Duodenal mucosa (tissue), 2 donors: ENCODE data around the gene YAP1.

Experiments used
- H3K27ac ChIP-seq: one replicate; pipeline ENCODE4 v1.7.0; 2013; ENCODE audit warnings: low read depth, low read length
- H3K27me3 ChIP-seq, 2 donors: one replicate each; pipeline ENCODE4 v1.7.0; 2013; ENCODE audit warnings: low read length in 2 of 2, control low read depth in 1 of 2; ENCODE audit not compliant: insufficient read depth in 2 of 2, control insufficient read depth in 1 of 2
- H3K36me3 ChIP-seq, 2 donors: one replicate each; pipeline ENCODE4 v1.7.0; 2013; ENCODE audit warnings: low read length in 2 of 2, control low read depth in 1 of 2; ENCODE audit not compliant: insufficient read depth in 2 of 2, control insufficient read depth in 1 of 2
- H3K4me1 ChIP-seq, 2 donors: one replicate each; pipeline ENCODE4 v1.7.0; 2013; ENCODE audit warnings: low read length in 2 of 2, control low read depth in 1 of 2; ENCODE audit not compliant: insufficient read depth in 2 of 2, control insufficient read depth in 1 of 2
- H3K4me3 ChIP-seq, 2 donors: one replicate each; pipeline ENCODE4 v1.7.0; 2013; ENCODE audit warnings: low read length in 2 of 2, low read depth in 1 of 2
- H3K9ac ChIP-seq, 2 donors: one replicate each; pipeline ENCODE4 v1.7.0; 2013; ENCODE audit warnings: low read length in 2 of 2, low read depth in 1 of 2
- H3K9me3 ChIP-seq, 2 donors: one replicate each; pipeline ENCODE4 v1.7.0; 2013; ENCODE audit warnings: low read length in 2 of 2, control low read depth in 1 of 2; ENCODE audit not compliant: control insufficient read depth in 1 of 2

The YAP1 gene

GRCh38 chr11:102177974-102178631 is 67.9 kb downstream of the YAP1 start:
- H3K27ac ChIP-seq, result peak overlapping the region; percentile 22
- H3K4me3 ChIP-seq, result no peak overlapping the region
- H3K9me3 ChIP-seq, result no peaks in the 10 kb centered on the region
- H3K36me3 ChIP-seq, result peaks cover 4 to 9% of the 10 kb centered on the region in 2 donors
- H3K9ac ChIP-seq, result no peak overlapping the region
- H3K4me1 ChIP-seq, result peaks cover 0 to 7% of the 10 kb centered on the region in 2 donors
- no peaks in the 10 kb centered on the region for H3K27me3 ChIP-seq

- Histone ChIP-seq H3K36me3 (peaks cover 4 to 12% of the 10 kb centered on the region in 2 donors), H3K4me1 (peaks cover 0 to 7% of the 10 kb centered on the region in 2 donors), H3K9ac (no peak overlapping the region), H3K27ac (no peak overlapping the region), H3K4me3 (no peak overlapping the region), H3K27me3 (no peaks in the 10 kb centered on the region), H3K9me3 (no peaks in the 10 kb centered on the region)
Observed at GRCh38 chr11:102179371-102179770, 69.1 kb downstream of the YAP1 start.

GRCh38 chr11:102184269-102184987 is 74.2 kb downstream of the YAP1 start:
- H3K4me1 ChIP-seq, result no peaks in the 10 kb centered on the region
- H3K27me3 ChIP-seq, result peaks cover 0 to 4% of the 10 kb centered on the region in 2 donors
- no peaks in the 10 kb centered on the region for H3K9me3 ChIP-seq
- H3K4me3 ChIP-seq, result no peak overlapping the region
- peaks cover 4 to 5% of the 10 kb centered on the region in 2 donors for H3K36me3 ChIP-seq
- no peak overlapping the region for H3K9ac ChIP-seq
- H3K27ac ChIP-seq, result no peak overlapping the region

GRCh38 chr11:102186551-102187191 is 76.4 kb downstream of the YAP1 start:
- Histone ChIP-seq H3K4me1 (peaks cover 0 to 3% of the 10 kb centered on the region in 2 donors), H3K27me3 (peaks cover 0 to 4% of the 10 kb centered on the region in 2 donors), H3K27ac (no peak overlapping the region), H3K9ac (no peak overlapping the region), H3K9me3 (no peaks in the 10 kb centered on the region), H3K4me3 (no peak overlapping the region), H3K36me3 (peaks cover 4 to 5% of the 10 kb centered on the region in 2 donors)

GRCh38 chr11:102187416-102188151 is 77.3 kb downstream of the YAP1 start:
- H3K4me1 ChIP-seq, result peaks cover 4 to 12% of the 10 kb centered on the region in 2 donors
- H3K27ac ChIP-seq, result no peak overlapping the region
- no peak overlapping the region for H3K9ac ChIP-seq

GRCh38 chr11:102188488-102188887 is 78.2 kb downstream of the YAP1 start:
- peaks cover 0 to 4% of the 10 kb centered on the region in 2 donors for H3K27me3 ChIP-seq
- no peak overlapping the region for H3K27ac ChIP-seq
- peaks cover under 1 to 5% of the 10 kb centered on the region in 2 donors for H3K36me3 ChIP-seq
- no peaks in the 10 kb centered on the region for H3K9me3 ChIP-seq
- H3K4me3 ChIP-seq, result no peak overlapping the region
- no peak overlapping the region for H3K9ac ChIP-seq
- H3K4me1 ChIP-seq, result peaks cover 4 to 16% of the 10 kb centered on the region in 2 donors

More at GRCh38 chr11:102187416-102188151, 77.3 kb downstream of the YAP1 start:
- H3K4me3 ChIP-seq, result no peak overlapping the region
- H3K9me3 ChIP-seq, result no peaks in the 10 kb centered on the region
- H3K36me3 ChIP-seq, result peaks cover 4 to 5% of the 10 kb centered on the region in 2 donors
- H3K27me3 ChIP-seq, result peaks cover 0 to 4% of the 10 kb centered on the region in 2 donors

- Histone ChIP-seq H3K9me3 (no peaks in the 10 kb centered on the region), H3K4me1 (peaks cover 4 to 16% of the 10 kb centered on the region in 2 donors)
Observed at GRCh38 chr11:102191832-102192231, 81.6 kb downstream of the YAP1 start.

GRCh38 chr11:102192349-102193066 is 82.3 kb downstream of the YAP1 start:
- Histone ChIP-seq H3K9ac (no peak overlapping the region), H3K27me3 (peaks cover 0 to 4% of the 10 kb centered on the region in 2 donors), H3K36me3 (no peaks in the 10 kb centered on the region), H3K27ac (no peak overlapping the region), H3K4me3 (no peak overlapping the region), H3K9me3 (no peaks in the 10 kb centered on the region), H3K4me1 (peaks cover 4 to 16% of the 10 kb centered on the region in 2 donors)

More at GRCh38 chr11:102191832-102192231, 81.6 kb downstream of the YAP1 start:
- H3K27me3 ChIP-seq, result peaks cover 0 to 4% of the 10 kb centered on the region in 2 donors
- H3K27ac ChIP-seq, result no peak overlapping the region
- H3K36me3 ChIP-seq, result no peaks in the 10 kb centered on the region
- H3K9ac ChIP-seq, result no peak overlapping the region
- H3K4me3 ChIP-seq, result no peak overlapping the region

GRCh38 chr11:102194257-102194656 is 84.0 kb downstream of the YAP1 start:
- H3K27ac ChIP-seq, result no peak overlapping the region
- H3K36me3 ChIP-seq, result no peaks in the 10 kb centered on the region
- no peak overlapping the region for H3K9ac ChIP-seq
- no peak overlapping the region for H3K4me3 ChIP-seq
- no peaks in the 10 kb centered on the region for H3K27me3 ChIP-seq
- H3K9me3 ChIP-seq, result no peaks in the 10 kb centered on the region
- H3K4me1 ChIP-seq, result peaks cover 4 to 26% of the 10 kb centered on the region in 2 donors
